Cerebellar cortex (tissue), 1 donor: ENCODE results near the gene H2BK1.

Source experiments
- DNase-seq: peaks from one replicate; pipeline ENCODE4 v3.0.0-alpha.2; 2015; ENCODE audit warnings: low spot score

Gene H2BK1

DNA sequence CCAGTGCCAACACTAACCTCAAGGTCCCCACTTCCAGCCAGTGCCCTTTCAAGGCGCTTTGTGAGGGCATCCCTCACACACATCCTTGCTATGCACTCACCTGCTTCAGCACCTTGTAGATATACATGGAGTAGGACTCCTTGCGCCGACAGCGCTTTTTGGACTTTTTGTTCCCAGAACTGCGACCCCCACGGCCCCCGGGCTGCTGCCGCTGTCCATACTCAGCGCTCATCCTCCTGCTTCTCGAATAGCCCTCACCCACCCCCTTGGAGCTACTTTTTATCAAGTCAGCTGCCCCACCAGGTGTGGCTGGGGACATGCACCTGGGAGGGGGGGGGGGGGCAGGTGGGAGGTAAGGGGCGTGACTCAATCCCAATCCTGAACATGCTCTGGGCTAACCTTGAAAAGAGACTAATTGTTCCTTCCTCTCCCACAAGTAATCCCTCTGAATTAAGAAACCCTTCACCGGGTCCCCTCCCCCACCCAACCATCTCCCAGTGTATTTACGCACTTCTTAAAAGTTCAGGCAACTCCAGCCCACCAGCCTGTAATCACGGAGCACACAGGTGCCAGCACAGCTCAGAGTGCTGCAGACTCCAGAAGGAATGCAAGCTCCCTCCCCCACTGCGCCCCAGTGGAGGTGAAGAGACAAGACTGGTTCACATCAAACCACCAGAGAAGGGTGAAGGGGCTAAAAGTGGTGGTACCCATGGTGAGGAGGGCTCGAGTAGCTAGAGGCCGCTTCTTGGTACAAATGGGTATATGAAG, at the start of gene H2BK1:
H2BK1 (minus strand) TSS at position 402 of the 768 bp plus-strand sequence; CDS start at position 232, 170 bp downstream.
- DNase-seq: no peak

DNA sequence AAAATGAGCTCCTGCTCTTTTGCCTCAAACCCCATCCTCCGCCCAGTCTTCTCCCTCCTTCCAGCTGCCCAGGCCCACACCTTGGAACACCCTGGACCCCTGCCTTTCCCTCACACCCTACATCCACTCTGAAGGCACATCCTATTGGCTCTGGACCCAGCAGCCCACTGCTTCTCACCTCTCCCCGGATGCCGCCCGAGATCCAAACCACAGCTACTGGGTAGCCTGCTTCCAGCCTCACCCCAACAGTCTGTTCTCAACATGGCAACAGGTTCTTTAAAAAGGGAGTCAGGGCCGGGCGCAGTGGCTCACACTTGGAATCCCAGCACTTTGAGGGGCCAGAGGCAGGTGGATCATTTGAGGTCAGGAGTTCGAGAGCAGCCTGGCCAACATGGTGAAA, 47.7 kb upstream of the H2BK1 start:
- no peak for DNase-seq

DNA sequence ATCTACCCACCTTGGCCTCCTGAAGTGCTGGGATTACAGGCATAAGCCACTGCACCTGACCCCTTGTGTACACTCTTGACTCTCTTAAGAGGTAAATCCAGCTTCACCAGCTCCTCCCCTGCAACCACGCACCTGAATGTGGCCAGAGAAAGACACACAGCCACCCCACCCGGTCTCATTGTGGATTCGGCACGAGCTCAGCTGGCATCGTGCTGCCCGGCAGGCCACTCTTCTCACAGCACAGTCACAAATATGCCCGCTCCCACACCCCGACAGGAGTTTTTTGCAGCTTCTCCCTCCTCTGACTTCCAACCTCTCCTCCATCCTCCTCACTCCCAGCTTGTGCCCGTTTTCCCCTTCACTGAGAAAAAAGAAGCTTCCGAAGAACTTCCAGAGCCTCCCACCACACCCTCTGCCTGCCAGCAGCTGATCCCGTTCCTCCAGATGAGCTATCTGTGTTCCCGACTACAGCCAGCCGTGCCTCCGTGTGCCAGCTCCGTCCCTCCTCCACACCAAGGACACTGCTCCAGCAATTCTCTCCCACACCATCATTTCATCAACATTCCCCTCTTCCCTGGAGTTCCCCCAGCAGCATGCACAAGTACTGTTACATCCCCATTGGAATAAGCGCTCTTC, 46.2 kb upstream of the H2BK1 start:
- DNase-seq: no peak

DNA sequence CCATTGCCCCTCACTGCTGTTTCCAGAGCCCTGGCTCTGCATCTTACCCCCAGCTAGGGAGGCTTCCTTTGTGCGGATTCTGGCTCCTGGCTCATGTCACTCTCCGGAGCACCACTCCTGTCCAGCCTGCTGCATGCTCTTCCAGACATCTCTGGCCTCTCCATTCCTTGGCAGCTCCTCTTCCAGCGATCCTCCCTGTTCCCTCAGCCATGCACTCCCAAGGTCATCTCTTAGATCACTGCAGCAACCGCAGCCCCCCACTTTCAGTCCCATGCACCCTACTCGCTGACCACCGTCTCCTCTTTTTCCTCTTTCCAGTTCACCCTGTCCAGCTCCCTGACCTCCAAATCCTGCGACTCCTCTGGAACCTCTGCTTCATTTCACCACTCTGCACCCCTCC, 45.1 kb upstream of the H2BK1 start:
- no peak for DNase-seq

DNA sequence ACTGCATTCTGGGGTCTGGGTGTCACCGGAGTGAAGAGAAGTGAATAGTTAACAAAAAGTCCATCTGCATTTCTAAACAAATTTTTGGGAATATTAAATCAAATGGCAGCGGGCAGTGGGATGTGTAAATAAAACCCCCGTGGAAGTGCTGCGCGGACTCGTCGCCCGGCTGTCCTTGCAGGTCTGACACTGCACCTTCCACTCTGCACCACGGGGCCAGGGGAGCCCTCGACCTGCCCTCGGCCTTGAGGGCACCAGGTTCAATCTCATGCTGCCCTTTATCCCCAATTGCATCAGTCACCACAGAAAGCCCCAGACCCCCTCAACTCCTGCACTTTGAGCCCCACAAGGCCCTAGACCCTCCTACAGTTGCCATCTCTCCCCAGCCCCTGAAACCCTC, 44.6 kb upstream of the H2BK1 start:
- no peak for DNase-seq

DNA sequence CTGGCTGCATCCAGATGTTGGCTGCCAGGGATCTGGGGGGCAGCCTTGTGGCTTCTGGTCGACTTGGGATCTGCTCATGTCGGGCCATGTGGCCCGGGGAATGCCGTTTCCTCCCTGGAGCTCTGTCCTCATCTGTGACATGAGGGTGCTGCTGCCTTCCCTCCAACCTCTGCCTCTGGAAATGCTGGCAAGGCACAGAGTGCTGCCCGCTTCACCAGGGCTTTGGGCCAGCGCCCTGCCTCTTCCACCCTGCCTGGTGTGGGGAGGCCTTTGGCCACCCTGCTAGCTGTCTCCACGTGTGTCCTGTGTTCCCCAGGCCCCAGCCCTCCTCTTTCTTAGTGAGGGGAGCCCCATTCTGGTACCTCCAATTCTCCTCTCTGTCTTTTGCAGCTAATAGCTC, 44.0 kb upstream of the H2BK1 start:
- no peak for DNase-seq

DNA sequence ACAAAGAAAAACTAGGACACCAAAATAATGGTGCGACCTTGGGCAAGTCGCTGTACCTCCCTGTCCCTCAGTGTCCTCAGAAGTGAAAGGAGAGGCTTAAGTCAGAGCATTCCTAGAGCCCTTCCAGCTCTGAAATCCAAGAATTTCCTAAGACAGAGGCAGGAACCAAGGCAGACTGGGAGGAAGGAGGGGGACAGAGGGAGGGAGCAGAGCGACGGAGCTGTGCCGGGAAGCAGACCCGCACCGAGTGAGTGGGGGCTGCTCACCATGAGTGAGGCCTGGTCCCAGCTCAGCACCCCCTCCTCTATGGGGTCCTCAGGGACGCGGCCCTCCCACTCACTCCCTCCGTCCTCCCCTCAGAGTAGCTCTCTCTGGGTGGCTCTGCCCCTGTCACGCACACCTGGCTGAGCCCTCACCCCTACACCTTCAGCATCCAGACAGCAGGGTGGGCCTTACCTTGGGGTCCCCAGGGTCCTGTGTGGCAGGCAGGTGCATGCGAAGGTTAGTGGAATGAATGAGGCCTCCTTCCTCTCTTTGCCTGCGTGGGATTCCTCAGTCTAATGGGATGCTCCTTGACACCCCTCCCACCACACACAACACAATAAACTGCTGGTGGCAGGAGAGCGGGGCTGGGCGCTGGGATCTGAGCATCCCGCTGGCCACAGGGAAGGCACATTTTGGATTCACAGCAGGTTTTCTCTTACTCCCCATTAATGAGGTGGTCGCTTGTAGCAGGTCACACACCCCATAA, 42.8 kb upstream of the H2BK1 start:
- peak; percentile 30 for DNase-seq

DNA sequence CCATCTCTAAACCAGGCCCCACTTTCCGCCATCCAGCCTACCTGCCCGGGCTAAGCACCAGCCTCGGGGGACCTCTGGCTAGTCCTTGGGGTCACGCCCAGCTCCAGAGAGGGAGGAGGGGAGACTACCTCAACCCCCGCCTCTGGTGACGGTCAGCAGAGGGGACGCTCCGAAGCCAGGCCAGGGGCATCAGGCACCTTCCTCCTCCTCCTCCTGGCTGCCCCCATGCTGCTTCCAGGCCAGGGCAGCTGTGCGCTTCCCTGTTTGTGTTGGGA, 42.2 kb upstream of the H2BK1 start:
- DNase-seq: no peak

DNA sequence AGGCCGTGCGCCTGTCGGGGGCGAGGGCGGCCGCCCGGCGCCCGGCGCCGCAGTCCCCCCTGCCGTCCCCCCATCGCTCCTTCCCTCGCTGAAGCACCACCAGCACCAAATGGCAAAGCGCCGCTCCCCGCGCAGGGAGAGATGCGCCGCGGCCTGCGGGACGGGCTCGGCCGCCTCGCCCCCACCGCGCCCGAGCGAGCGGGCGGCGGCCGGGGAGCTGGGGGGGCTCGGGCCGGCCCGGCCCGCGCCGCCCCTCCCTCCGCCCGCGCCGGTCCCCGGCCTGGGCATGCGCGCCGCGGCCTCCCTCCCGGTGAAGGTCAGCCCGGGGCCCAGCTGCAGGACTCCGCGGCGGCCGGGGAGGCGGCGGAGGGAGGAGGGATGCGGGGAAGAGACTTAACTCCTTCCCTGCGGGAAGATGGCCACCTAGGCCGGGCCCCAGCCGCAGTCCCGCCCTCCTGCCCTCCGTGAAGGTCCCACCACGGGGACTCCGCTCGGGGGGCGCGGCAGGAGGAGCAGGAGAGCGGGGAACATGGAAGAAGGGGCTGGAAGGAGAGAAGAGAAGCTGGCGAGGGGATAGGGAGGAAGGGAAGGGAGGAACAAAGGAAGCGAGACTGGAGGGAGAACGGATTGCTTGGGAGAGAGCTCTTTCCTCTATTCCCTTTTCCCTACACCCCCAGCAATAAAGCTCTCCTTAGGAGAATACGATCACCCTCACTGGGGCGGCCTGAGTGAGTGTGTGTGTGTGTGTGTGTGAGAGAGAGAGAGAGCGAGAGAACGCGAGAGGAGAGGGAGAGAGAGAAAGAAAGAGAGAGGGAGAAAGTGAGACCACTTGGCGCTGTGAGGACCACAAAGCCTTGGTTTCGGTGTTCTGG, 41.6 kb upstream of the H2BK1 start:
- peak; percentile 67 for DNase-seq

DNA sequence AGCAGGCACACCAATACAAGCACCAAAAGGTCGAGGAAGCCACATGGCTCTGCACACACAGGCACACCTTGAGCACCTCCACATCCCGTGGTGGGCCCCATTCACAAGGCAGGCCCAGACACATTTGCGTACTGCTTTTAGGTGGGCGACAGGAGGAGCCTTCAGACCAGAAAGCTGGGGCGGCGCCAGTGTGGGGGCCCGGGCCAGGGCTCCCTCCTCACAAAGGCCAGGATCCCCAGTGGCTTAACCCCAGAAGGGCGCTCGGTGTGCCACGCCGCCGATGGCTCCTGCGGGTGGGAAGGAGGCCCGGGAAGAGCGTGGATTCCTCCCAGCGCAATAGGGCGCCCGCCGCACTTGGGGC, 41.0 kb upstream of the H2BK1 start:
- no peak for DNase-seq

DNA sequence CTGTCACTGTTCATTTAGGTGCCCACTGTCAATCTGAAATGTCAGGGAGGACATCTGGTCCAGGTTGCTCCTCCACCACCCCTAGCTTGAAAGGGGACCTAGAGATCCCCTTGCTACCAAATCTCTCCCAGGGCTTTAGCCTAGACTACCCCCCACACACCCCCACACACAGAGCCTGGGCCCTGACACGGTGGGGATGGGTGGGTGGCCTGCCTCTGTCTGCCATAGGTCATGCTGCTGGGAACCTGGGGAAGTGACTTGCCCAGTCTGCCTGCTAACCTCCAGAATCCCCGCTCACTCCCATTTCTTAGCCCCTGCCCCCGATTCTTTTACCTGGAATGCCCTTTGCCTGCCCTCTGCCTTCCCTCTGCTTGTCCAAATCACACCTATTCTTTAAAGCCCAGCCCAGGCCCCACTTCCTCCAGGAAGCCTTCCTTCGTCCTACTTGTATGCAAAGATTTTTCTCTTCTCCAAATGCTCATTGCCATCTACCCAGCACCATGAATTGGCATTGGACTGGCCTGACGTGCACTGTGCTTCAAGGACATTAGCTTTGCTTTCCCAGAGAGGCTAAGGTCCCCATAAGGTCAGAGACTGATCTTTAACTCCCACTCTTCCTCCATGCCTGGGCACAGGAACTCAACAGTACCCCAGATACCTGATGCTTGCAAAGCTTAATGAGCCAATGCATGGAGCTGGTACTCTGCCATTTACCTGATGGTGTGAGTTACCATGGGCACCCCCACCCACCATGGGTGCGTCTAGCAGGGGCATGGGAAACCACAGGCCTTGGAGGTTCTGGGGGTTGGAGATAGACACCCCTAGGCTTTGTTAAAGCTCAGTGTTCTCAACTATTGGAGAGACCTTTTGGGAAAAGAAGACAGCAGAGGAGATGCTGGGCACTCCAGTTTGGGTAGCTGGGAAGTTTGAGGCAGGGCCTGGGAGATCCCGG, 40.2 kb upstream of the H2BK1 start:
- DNase-seq: peak; percentile 8

DNA sequence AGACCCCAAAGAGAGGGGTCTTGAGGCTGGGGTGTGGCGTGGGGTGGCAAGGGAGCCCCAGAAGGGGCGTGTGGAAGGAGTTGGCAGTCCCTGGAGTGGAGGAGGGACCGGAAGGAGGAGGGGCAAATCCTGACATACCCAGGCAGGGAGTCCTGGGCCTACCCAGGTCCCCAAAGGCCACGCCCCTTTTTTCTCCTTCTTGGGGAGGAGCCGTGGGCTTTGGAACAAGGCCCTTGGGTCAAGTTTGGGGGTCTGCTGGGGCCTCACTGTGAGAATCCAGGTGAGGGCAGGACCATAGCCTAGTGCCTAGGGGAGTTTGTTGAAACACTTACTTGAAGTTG, 39.4 kb upstream of the H2BK1 start:
- DNase-seq: peak; percentile 67

DNA sequence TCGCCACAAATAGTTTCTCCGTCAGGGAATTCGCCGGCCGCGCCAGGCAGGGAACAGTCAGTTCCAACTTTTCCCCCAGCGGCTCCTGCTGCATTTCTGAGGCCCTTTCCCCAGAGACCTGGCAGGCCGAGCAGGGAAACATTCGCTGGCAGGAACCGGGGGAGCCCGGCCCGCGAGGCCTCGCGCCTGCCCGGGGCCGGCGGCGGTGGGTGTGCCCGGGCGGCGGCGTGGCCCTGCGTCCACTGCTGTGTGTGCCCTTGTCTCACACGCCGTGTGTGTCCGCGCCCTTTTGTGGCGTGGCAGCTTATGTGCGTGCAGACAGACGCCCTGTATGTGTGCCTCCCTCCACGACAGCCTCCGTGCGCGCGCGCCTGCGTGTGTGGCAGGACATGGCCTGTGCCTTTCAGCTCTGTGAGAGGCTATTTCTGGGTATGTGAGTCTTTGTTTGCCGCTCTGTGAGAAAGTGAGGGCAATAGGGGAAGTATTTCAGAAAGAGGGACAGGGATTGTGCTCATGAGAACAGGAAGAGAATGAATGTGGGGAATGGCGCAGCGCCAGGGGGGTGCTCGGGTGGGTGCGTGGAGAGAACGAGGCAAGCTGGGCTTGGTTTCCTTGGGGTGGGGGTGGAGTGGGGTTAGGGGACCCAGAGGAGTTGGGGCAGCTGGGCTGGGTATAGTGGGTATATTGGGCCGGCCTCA, 38.9 kb upstream of the H2BK1 start:
- peak; percentile 59 for DNase-seq

DNA sequence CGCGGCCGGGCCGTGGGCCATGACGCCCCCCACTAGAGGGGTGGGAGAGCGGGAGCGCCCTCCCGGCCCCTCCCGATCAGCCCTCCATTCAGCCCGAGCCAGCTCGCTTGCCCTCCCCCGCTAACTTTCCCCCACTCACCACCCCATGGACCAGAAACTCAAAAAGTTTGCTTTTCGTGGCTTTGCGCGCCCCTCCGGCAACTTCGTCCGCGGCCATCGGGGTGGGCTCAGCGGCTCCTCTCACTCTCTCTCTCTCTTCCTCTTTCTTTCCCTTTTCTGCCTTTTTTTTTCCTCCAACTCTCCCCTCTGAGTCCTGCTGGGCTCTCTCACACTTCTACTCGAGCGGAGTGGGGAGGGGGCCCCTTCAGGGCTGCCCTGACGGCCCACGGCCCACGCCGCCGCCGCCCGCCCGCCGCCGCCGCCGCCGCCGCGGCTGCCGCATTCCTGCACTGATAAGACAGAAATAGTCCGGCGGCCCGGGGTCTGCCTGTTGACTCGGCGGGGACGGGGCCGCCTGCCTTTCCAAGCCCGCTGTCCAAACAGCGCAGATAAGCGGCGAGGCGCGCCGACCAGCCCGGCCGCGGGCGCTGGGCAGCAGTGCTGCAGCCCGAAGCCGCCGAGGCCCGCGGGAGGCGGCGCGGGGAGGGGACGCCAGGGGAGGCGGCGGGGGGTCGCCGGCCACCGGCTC, 38.2 kb upstream of the H2BK1 start, which contains the start of gene SMARCD3:
SMARCD3 (minus strand) TSS at position 349 of the 688 bp plus-strand sequence; CDS start at position 217, 132 bp downstream.
- peak; percentile 53 for DNase-seq

DNA sequence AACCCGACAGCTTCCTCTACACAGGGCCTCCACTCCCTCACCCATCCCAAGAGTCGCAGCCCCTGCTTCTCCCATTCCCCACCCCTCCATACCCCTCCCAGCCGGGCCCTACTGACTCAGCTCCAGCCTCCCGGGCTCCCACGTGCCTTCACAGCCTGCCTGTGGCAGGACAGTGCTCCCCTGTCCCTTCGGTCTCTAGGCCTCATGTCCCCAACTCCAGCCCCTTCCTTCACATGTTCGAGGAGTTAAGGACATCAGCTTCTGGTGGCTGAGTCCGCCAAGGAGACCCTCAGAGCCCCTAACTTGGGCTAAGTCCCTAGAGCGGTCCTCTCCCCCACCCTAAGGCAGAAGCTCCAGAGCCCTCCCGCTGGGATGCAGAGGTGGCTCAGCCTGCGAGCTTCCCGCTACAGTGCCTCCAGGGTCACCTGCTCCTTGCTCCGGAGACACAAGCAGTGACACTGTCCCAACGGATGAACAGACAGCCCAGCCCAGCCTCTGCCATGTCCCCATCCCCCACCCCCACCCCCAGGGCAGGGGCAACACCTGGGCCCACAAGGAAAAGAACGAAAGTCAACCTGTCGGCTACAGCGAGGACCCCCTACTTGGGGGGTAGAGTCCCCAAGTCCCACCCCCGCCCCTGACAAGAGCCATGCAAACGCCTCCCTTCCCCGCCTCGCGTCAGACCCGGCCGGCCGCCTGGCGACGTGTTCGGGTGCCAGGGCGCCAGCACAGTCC, 37.5 kb upstream of the H2BK1 start:
- DNase-seq: peak; percentile 48

DNA sequence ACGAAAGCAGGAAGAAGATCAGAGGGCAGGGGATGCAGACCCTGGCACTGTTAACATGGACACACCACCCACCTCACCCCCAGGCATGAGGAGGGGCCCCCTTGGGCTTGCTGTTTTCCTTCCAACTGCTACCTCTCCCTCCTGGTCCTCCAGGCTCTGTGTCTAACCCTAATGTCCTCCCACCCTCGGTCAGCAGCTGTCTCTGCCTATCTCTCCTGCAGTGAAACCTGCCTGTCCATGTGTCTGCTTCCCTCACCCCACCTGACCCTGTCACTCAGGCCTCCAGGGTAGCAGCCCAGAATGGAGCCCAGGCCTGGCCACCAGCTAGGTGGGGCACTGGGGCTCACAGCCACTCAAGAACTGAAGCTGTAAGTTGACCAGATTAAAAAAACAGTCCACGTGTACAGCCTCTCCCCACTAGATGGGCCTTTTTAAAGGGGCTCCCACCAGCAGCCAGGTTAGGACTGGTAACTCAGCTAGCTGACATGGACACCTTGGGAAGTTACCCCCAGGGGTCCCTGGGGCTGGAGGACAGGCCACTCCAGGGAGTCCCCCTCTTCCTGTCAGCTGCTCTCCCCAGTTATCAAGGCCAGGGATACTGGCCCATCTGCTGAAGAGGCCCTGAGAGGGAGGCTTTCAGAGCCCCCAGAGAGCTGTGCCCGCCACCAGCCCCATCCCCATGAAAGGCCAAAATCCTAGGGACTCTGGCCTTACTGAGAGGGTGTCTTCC, 36.7 kb upstream of the H2BK1 start:
- DNase-seq: peak; percentile 51

DNA sequence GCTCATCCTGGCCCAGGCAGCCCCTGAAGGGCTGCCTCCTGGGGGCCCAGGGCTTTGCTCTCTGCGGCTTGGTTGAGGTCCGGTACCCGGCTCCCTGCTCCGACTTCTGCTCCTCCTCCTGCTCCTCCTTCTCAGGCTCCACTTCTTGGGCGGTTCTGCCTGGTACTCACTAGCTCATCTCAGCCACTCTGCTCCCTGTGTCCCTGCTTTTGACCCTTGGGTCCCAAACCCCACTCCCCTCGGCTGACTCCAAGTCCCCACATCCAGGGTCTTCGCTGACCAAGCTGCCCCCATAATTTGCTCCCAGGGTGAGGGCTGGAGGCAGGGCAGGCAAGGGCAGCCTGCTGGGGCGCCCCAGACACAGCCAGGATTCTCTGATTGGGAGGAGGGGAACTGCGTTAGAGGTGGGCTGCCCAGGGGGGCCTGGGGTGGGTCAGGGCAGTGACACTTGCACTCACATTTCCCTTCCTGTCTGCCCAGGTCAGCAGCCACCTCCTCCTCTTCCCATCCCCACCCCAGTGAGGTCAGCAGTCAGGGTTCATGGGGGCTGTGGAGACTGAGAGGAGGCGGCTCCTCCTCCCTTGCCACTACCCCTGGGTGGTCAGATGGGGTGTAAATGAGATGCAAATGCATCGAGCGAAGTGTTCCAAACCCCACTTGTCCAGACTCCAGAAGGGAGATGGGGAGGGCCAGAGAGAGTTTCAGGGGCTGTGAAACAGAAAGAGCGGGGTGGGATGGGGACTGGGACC, 36.0 kb upstream of the H2BK1 start:
- DNase-seq: peak; percentile 64
